Measurements from ENCODE around the gene CLEC3B.
"Not testable (repeated sequence)": the region's sequence is repeated elsewhere in the genome, so short reads cannot be mapped to it uniquely, and the experiment has no call there.

CLEC3B gene

DNA sequence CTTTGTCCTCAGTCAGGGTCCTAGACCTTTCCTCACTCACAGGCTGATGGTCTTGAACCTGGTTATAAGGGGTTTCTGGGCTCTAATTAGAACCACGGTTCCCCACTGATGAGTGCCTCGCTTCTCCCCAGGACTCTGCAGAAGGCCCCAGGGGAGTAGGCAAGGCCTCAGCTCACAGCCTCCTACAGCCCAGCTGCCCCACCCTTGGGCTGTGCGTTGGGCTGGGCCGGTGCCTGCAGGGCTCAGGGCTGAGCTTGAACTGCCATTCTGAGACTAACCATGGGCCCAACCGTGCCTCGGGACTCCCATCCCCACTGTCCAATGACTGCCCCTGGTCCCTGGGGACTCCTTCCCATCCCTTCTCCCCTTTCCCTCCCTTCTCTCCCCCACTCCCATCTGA lies 25.6 kb downstream of the CLEC3B start:
- Histone ChIP-seq H3K36me3 (ENCODE audit: insufficient read depth, low read length) (no peaks in the 10 kb centered on the region), H3F3A (ENCODE audit: low read depth) (no peaks in the 10 kb centered on the region), H3K4me3 (ENCODE audit: low read length, poor library complexity, severe bottlenecking) (no peak overlapping the region), H4K20me1 (ENCODE audit: insufficient read depth, low read length, poor library complexity, severe bottlenecking) (no peaks in the 10 kb centered on the region), H3K9ac (ENCODE audit: low read depth, low read length, poor library complexity, severe bottlenecking) (no peak overlapping the region), H3K4me1 (ENCODE audit: insufficient read depth, low read length, poor library complexity, severe bottlenecking) (no peaks in the 10 kb centered on the region), H2AFZ (ENCODE audit: low read length) (no peak overlapping the region), H3K4me2 (ENCODE audit: low read depth, low read length, poor library complexity, severe bottlenecking) (no peak overlapping the region), H3K27me3 (ENCODE audit: insufficient read depth, low read length, poor library complexity, severe bottlenecking) (no peaks in the 10 kb centered on the region), H3K9me3 (ENCODE audit: insufficient read depth, low read depth, low read length) (no peaks in the 10 kb centered on the region), H3K9me2 (replicated peaks; ENCODE audit: low read depth, low read length) (no peaks in the 10 kb centered on the region), H3K79me2 (ENCODE audit: insufficient read depth, low read length) (no peaks in the 10 kb centered on the region)
- TF ChIP-seq EZH2phosphoT487 (IDR thresholded peaks at IDR 0.05; ENCODE audit: borderline replicate concordance), result no peak
- TF ChIP-seq, protein P1, sequence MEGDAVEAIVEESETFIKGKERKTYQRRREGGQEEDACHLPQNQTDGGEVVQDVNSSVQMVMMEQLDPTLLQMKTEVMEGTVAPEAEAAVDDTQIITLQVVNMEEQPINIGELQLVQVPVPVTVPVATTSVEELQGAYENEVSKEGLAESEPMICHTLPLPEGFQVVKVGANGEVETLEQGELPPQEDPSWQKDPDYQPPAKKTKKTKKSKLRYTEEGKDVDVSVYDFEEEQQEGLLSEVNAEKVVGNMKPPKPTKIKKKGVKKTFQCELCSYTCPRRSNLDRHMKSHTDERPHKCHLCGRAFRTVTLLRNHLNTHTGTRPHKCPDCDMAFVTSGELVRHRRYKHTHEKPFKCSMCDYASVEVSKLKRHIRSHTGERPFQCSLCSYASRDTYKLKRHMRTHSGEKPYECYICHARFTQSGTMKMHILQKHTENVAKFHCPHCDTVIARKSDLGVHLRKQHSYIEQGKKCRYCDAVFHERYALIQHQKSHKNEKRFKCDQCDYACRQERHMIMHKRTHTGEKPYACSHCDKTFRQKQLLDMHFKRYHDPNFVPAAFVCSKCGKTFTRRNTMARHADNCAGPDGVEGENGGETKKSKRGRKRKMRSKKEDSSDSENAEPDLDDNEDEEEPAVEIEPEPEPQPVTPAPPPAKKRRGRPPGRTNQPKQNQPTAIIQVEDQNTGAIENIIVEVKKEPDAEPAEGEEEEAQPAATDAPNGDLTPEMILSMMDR (conservative IDR thresholded peaks at IDR 0.05; ENCODE audit: low read length), result no peak

DNA sequence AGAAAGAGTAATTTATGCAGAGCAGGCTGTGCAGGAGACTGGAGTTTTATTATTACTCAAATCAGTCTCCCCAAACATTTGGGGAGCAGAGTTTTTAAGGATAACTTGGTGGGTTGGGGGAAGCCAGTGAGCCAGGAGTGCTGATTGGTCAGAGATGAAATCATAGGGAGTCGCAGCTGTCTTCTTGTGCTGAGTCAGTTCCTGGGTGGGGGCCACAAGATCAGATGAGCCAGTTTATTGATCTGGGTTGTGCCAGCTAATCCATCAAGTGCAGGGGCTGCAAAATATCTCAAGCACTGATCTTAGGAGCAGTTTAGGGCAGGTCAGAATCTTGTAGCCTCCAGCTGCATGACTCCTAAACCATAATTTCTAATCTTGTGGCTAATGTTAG lies 27.7 kb downstream of the CLEC3B start:
- not testable (repeated sequence) for H3K4me1 ChIP-seq (ENCODE audit: insufficient read depth, low read length, poor library complexity, severe bottlenecking); H3K9ac ChIP-seq (ENCODE audit: low read depth, low read length, poor library complexity, severe bottlenecking); H3K27me3 ChIP-seq (ENCODE audit: insufficient read depth, low read length, poor library complexity, severe bottlenecking); H3K79me2 ChIP-seq (ENCODE audit: insufficient read depth, low read length); H3K9me2 ChIP-seq (replicated peaks; ENCODE audit: low read depth, low read length); H3K4me3 ChIP-seq (ENCODE audit: low read length, poor library complexity, severe bottlenecking); H3K36me3 ChIP-seq (ENCODE audit: insufficient read depth, low read length); H2AFZ ChIP-seq (ENCODE audit: low read length); H3K4me2 ChIP-seq (ENCODE audit: low read depth, low read length, poor library complexity, severe bottlenecking); H4K20me1 ChIP-seq (ENCODE audit: insufficient read depth, low read length, poor library complexity, severe bottlenecking); H3K9me3 ChIP-seq (ENCODE audit: insufficient read depth, low read depth, low read length); H3F3A ChIP-seq (ENCODE audit: low read depth)

DNA sequence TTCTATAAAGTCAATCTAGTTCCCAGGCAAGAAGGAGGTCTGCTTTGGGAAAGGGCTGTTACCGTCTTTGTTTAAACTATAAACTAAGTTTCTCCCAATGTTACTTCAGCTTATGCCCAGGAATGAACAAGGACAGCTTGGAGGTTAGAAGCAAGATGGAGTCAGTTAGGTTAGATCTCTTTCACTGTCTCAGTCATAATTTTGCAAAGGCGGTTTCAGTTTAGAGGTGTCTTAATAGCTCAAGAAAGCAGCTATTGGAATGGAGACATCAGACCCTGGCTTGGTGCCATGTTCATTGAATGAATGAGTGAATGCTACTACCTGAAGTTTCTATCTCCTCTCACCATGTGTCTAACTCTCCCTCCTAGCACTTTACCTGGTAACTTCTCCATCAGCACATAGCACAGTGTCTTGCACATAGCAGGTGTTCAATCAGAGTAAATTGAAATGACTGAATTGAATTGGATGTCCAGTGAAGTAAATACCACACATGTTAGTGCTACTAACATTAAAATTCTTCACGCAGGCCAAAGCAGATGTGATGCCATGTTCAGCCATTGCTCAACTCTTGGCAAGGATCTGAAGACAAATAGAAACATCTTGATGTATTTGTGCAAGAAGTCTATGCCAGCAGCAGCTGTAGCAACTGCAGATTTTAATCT lies 28.2 kb downstream of the CLEC3B start:
- no peaks in the 10 kb centered on the region for H3K27me3 ChIP-seq (ENCODE audit: insufficient read depth, low read length, poor library complexity, severe bottlenecking)

More for the DNA sequence above, 28.2 kb downstream of the CLEC3B start:
- Histone ChIP-seq H3K79me2 (ENCODE audit: insufficient read depth, low read length) (no peaks in the 10 kb centered on the region), H4K20me1 (ENCODE audit: insufficient read depth, low read length, poor library complexity, severe bottlenecking) (no peaks in the 10 kb centered on the region), H3K4me2 (ENCODE audit: low read depth, low read length, poor library complexity, severe bottlenecking) (no peak overlapping the region), H3K9ac (ENCODE audit: low read depth, low read length, poor library complexity, severe bottlenecking) (no peak overlapping the region), H3K4me3 (ENCODE audit: low read length, poor library complexity, severe bottlenecking) (no peak overlapping the region), H3K36me3 (ENCODE audit: insufficient read depth, low read length) (no peaks in the 10 kb centered on the region), H3K9me3 (ENCODE audit: insufficient read depth, low read depth, low read length) (no peaks in the 10 kb centered on the region), H3K9me2 (replicated peaks; ENCODE audit: low read depth, low read length) (no peaks in the 10 kb centered on the region), H3K4me1 (ENCODE audit: insufficient read depth, low read length, poor library complexity, severe bottlenecking) (no peaks in the 10 kb centered on the region), H3F3A (ENCODE audit: low read depth) (no peaks in the 10 kb centered on the region), H2AFZ (ENCODE audit: low read length) (no peak overlapping the region)
- TF ChIP-seq, protein P1 (conservative IDR thresholded peaks at IDR 0.05; ENCODE audit: low read length), result no peak
- no peak for TF ChIP-seq EZH2phosphoT487 (IDR thresholded peaks at IDR 0.05; ENCODE audit: borderline replicate concordance)

Data from Loucy (cell line).